ENCODE results near the gene RAB6A.

RAB6A gene

DNA sequence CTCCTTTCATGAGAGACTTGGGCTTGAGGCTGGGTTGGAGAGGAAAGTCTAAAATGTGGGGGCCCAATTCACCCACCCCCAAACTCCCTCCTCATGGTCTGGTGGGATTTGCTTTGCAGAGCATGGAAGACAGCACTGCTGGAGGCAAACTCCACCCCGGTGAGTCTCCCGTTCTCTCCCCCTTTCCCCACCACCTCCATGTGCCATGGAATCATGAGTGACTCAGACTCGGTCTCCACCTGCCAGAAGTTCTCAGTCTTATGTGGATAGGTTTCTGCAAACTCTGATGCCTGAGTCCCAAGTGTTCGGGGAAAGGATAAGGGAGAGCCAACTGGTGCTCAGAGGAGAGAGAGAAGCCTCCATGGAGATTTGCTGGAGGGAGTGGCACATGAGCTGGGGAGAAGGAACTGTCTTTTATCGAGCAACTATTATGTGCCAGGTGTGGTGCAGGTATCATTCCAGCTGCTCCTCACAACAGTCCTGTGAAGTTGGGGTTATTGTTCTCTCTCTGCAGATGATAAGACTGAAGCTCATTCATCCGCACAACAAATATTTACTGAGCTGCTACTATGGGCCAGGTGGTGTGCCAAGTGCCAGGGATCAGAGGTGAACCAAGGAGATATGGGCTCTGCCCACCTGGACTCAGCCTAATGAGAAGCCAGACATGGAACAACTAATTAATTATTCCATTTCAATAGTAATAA is 107.9 kb downstream of the RAB6A start:
- DNase-seq (ENCODE audit: low spot score) = no peak

DNA sequence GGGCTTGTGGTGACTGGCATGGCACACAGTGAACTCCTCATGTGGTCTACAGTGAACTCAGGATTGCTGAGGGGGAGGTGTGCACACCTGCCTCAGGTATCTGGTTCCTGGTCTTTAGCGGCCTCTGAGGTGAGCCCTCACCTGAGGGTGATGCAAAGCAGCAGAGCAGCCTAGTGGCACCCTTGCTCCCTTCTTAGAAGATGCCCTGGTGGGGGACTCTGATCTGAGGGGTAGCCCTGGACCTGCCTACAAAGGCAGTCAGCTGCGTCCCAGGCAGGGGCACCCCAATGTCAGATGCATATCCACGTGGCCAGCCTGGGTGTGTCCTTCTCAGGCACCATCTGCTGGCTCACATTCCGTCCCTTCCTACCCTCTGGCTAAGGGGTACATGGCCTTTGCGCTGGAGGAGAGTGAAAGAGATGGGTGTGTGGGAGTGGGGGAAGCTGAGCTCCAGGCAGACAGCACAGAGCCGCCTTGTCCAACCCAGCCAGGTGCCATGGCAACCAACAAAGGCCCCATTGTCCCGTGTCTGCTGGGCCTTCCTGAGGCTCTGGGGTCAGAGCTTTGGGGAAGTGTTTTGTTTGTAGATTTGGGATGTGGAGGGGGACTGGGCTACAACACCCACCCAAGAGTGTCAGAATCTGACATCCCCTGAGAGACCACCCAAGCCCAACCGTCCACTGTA is 108.7 kb downstream of the RAB6A start:
- DNase-seq (ENCODE audit: low spot score) = no peak

- DNase-seq (ENCODE audit: low spot score) = no peak
Measured at GRCh38 chr11:73651661-73652045, 109.2 kb downstream of the RAB6A start.

- DNase-seq (ENCODE audit: low spot score) = no peak
Measured at GRCh38 chr11:73651252-73651651, 109.6 kb downstream of the RAB6A start.

- no peak for DNase-seq (ENCODE audit: low spot score)
Measured at GRCh38 chr11:73650400-73650799, 110.5 kb downstream of the RAB6A start.

DNA sequence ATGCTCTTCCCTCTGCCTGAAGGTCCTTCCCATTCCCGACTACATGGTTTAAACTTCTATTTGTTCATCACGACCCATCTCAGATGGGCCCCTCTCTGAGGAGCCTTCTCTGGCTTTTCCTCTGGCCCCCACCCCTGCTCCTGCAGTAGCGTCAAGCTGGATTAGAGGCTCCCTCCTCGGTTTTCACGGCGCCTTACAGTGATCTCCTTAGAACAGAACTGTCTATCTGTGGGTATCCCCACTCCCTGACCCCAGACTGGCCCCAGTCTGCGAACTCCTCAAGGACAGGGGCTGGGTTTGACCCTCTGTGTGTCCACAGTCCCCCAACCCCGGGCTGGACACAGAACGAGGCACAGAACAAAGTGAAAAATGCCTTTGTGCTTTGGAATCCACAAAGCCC is 111.7 kb downstream of the RAB6A start:
- DNase-seq (ENCODE audit: low spot score) = no peak

GRCh38 chr11:73648571-73649046 is 112.3 kb downstream of the RAB6A start:
- DNase-seq (ENCODE audit: low spot score) = no peak

GRCh38 chr11:73648121-73648520 is 112.8 kb downstream of the RAB6A start:
- DNase-seq (ENCODE audit: low spot score) = no peak

GRCh38 chr11:73647459-73648100 is 113.3 kb downstream of the RAB6A start:
- DNase-seq (ENCODE audit: low spot score) = peak; percentile 96

DNA sequence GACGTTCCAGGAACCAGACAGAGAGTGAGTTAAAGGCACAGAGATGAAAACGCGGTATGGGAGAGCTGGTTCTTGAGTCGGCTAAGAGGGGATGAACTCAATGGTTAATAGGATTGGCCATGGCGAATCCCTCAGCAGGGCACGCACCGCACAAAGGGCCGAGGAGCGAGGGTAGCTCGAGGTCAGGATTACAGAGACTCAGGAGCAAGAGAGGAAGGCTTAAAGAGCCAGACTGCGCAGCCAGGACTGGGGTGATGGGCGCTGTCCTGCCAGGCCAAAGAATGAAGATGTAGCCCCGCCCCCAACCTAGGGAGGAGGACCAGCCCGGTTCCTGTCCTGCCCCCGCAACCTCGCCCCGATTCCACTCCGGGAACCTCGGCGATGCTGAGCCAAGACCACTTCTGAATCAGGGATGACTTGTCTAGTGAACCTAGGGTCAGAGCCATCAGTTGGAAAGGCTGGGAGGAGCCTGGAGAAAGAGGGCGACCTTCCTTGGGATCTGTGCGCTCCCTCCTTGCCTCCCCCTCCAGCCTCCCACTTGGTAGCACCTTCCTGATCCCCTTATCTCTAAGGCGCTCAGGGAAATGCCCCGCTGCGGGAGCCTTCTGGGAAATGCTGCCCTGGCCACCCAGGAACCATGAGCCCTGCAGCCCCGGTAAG is 114.8 kb downstream of the RAB6A start, which contains the start of gene PLEKHB1:
Gene PLEKHB1 (plus strand): TSS at position 610 of the 660 bp plus-strand sequence. CDS start 28 bp downstream, at position 638.
- no peak for DNase-seq (ENCODE audit: low spot score)

DNA sequence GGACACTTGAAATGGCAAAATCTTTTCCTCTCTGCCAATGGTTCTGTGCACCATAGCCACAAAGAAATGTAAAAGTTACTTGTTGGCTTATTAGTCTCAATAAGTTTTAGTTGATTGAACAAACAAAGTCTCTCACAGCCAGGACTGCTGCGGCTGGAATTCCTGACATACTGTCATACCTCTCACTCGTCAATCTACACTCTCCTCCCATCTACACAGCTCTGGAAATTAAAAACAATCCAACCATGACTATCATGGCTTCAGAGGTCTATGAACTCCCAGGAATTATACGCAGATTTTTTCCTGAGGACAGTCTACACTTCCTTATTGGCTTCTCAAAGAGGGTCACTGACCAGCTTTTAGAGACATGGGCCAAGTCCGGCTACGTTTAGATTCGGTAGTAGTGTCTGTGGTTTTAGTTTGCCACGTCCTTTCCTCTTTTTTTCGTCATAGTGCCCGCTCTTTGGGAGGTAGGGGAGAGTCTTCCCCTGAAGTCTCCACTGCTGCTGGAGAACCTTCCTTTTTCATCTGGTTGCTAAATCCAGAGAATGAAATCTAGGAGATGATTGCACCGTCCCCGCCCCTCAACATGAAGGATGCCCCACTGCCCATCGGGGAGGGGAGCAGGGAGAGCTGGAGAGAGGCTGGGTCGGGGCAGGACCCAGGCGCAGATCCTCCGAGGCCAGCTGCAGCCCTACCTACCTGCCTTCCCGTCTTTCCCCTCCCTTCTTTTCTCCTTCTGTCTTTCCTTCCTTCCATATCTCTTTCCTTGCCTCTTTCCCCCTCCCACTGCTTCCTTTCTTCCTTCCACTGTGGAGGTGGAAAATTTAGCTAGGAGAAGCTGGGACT is 115.5 kb downstream of the RAB6A start:
- no peak for DNase-seq (ENCODE audit: low spot score)

DNA sequence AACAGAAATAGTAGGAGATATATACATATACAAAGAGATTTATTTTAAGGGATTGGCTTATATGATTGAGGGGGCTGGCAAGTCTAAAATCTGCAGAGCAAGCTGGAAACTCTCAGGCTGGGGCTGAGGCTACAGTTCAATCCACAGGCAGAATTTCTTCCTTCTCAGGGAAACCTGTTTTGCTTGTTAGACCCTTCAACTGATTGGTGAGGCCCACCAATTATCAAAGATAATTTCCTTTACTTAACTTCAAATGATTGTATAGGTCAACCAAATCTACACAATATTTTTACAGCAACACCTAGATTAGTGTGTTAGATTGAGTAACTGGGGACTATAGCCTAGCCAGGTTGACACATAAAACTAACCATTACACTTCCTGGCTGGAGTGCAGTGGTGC is 119.2 kb downstream of the RAB6A start:
- no peak for DNase-seq (ENCODE audit: low spot score)

- no peak for DNase-seq (ENCODE audit: low spot score)
Measured at GRCh38 chr11:73640592-73640991, 120.3 kb downstream of the RAB6A start.

DNA sequence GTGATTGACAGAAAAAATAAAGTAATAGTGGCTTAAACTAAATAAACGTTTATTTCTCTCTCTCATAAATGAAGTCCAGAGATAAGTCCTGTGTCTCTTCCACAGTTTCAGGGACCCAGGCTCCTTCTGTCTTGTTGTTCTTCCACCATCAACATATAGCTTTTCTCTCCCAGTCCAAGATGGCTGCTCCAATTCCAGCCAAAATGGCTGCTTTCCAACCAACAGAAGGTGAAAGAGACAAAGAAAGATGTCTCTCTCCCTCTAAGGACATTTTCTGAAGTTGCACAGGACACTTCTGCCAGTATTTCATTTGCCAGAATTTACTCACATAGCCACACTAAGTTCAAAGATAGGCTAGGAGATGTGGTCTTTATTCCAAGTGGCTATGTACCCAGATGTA is 123.9 kb downstream of the RAB6A start:
- DNase-seq (ENCODE audit: low spot score) = no peak

- no peak for DNase-seq (ENCODE audit: low spot score)
Measured at GRCh38 chr11:73636249-73636648, 124.6 kb downstream of the RAB6A start.

DNA sequence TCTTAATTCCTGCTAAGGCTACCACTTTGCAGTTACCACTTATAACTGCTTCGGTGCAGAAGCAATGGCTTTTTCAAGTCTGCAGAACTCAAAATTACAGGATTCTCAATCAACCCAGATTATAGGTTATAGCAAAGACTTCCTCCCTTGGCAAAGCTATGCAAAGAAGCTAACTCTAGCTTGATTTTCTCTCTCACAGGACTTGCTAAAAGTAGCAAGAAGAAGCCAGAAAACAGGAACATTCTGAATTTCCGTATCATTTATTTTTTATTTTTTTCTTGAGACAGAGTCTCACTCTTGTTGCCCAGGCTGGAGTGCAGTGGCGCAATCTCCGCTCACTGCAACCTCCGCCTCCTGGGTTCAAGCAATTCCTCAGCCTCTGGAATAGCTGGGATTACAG is 125.2 kb downstream of the RAB6A start:
- no peak for DNase-seq (ENCODE audit: low spot score)

DNA sequence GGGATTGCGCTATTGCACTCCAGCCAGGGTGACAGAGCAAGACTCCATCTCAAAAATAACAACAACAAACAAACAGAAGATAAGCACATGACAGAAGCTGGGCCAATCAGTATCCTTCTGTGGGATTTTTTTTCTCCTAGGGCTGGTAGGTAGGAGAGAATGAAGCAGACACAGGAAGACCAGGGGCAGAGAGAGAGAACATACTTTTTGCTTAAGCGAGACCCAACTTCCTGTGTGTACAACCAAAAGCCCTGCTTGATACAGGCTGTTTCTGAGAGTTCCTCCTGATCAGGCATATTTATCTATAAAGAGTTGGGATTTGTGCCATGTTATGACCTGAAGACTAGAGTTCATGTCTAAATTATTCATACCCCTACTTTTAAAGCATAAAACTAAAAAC is 126.9 kb downstream of the RAB6A start:
- DNase-seq (ENCODE audit: low spot score) = no peak

DNA sequence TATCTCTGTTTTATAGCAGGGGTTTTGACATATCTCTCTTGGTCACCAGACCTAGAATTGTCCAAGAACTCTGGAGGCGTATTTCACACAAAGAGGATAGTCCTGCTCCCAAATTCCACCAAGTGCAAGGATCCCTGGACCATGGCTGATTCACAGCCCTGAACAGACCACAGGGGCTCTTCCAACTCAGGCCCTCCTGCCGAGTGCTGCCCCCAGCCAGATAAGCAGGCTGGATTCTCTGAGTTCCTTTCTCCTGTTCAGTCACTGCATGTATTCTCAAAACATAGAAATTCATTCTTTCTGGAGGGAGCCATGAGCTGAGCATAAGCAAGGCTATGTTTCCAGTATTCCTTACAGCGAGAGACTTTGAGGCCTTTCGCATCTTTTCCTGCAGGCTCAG is 127.9 kb downstream of the RAB6A start:
- no peak for DNase-seq (ENCODE audit: low spot score)

GRCh38 chr11:73629907-73630306 is 131.0 kb downstream of the RAB6A start:
- no peak for DNase-seq (ENCODE audit: low spot score)

DNA sequence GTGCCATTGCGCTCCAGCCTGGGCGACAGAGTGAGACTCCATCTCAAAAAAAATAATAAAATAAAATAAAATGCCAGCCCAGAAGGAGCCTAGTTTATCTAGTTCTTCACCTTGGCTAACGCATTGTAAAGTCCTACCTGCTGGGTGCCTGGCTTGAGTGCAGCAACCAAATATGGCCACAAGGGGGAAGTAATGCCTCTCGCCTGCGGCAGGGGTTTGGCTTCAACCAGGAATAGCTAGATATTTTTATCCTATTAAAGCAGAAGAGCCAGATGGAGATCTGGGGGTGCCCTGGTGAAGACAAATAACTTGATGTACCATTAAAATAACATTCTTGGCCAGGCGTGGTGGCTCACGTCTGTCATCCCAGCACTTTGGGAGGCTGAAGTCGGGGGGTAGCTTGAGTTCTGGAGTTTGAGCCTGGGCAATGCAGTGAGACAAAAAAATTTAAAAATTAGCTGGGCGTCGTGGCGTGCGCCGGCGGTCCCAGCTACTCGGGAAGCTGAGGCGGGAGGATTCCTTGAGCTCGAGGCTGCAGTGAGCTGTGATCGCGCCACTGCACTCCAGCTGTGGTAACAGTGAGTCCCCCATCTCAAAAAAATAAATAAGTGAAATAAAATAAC is 135.1 kb downstream of the RAB6A start:
- peak; percentile 91 for DNase-seq (ENCODE audit: low spot score)
